SK-N-SH (cell line): ENCODE results near the gene LYZL6. TPM values are rescaled to one million over a fixed set of nuclear protein-coding genes. Genes with fewer than 3 reads are reported as not detected.

Experiments
- CTCF ChIA-PET: fragments of 300-600, 350-600 bp; formaldehyde crosslinking; extraction: SDS; loops from one replicate; lab custom pipeline; 2021; lab: Yijun Ruan, JAX
- POLR2A ChIA-PET: fragments of 350-600 bp; sonication (Branson Sonifier 250); formaldehyde crosslinking; extraction: SDS; loops from one replicate; lab custom pipeline; 2020; ENCODE audit warnings: antibody characterized with exemption, inconsistent platforms; lab: Yijun Ruan, JAX
- DNase-seq: peaks from one replicate; pipeline ENCODE4 v3.0.0; 2012
- H2AFZ ChIP-seq: fragments of 200-600 bp; sonication (generic); 2 replicates; pipeline ENCODE4 v1.8.1; 2016; ENCODE audit warnings: antibody characterized with exemption, mild to moderate bottlenecking, low read depth
- H3F3A ChIP-seq: fragments of 200-600 bp; sonication (generic); replicated peaks from 2 replicates; pipeline ENCODE3; 2016; ENCODE audit warnings: antibody characterized with exemption, mild to moderate bottlenecking; ENCODE audit not compliant: insufficient read depth
- H3K27ac ChIP-seq, 2 experiments: fragments of 200-500 bp in 1 of 2; fragments of 200-600 bp in 1 of 2; sonication (Bioruptor generic) in 1 of 2; sonication (generic), shearing (Covaris generic) in 1 of 2; 2 replicates each; pipeline versions ENCODE4 v1.5.1 to v1.6.1; 2014 to 2016; ENCODE audit warnings: low read depth in 2 of 2, inconsistent platforms in 1 of 2, low read length in 1 of 2, mild to moderate bottlenecking in 1 of 2, mixed read lengths in 1 of 2
- H3K27me3 ChIP-seq: fragments of 200-600 bp; sonication (generic), shearing (Covaris generic); 2 replicates; pipeline ENCODE4 v1.6.1; 2016; ENCODE audit warnings: mixed run types; ENCODE audit not compliant: insufficient read depth
- H3K36me3 ChIP-seq, 2 experiments: fragments of 200-500 bp in 1 of 2; fragments of 200-600 bp in 1 of 2; sonication (Bioruptor generic) in 1 of 2; sonication (generic) in 1 of 2; replicated peaks in 1 of 2; 2 replicates each; pipeline versions ENCODE3 to v1.5.1; 2014 to 2016; ENCODE audit warnings: low read length in 1 of 2, mild to moderate bottlenecking in 1 of 2; ENCODE audit not compliant: insufficient read depth in 2 of 2, control insufficient read depth in 1 of 2
- H3K4me1 ChIP-seq, 2 experiments: fragments of 200-500 bp in 1 of 2; fragments of 200-600 bp in 1 of 2; sonication (Bioruptor generic) in 1 of 2; sonication (generic), shearing (Covaris generic) in 1 of 2; 2 replicates each; pipeline versions ENCODE4 v1.5.1 to v1.6.1; 2014 to 2016; ENCODE audit warnings: low read depth in 1 of 2, low read length in 1 of 2, mixed run types in 1 of 2; ENCODE audit not compliant: insufficient read depth in 2 of 2, control insufficient read depth in 1 of 2
- H3K4me2 ChIP-seq: fragments of 200-600 bp; sonication (generic), shearing (Covaris generic); 2 replicates; pipeline ENCODE4 v1.6.1; 2017; ENCODE audit warnings: mixed run types
- H3K4me3 ChIP-seq, 2 experiments: fragments of 200-500 bp in 1 of 2; fragments of 200-600 bp in 1 of 2; sonication (Bioruptor generic) in 1 of 2; sonication (generic), shearing (Covaris generic) in 1 of 2; 2 replicates each; pipeline versions ENCODE4 v1.5.1 to v1.8.1; 2014 to 2016; ENCODE audit warnings: low read depth in 2 of 2, inconsistent platforms in 1 of 2, low read length in 1 of 2, mild to moderate bottlenecking in 1 of 2, mixed read lengths in 1 of 2, moderate library complexity in 1 of 2
- H3K79me2 ChIP-seq: fragments of 200-600 bp; sonication (generic); 2 replicates; pipeline ENCODE4 v1.8.1; 2017; ENCODE audit warnings: mild to moderate bottlenecking; ENCODE audit not compliant: insufficient read depth
- H3K9ac ChIP-seq: fragments of 200-600 bp; sonication (generic); 2 replicates; pipeline ENCODE4 v1.6.1; 2017; ENCODE audit warnings: mixed run types
- H3K9me2 ChIP-seq: fragments of 200-600 bp; sonication (generic); 2 replicates; pipeline ENCODE4 v1.6.1; 2017; ENCODE audit warnings: mixed run types
- H3K9me3 ChIP-seq: fragments of 200-600 bp; sonication (generic); 2 replicates; pipeline ENCODE4 v1.6.1; 2017; ENCODE audit warnings: mixed run types, mild to moderate bottlenecking, moderate library complexity
- H4K20me1 ChIP-seq: fragments of 200-600 bp; sonication (generic); 2 replicates; pipeline ENCODE4 v1.6.1; 2017; ENCODE audit warnings: mild to moderate bottlenecking, mixed run types; ENCODE audit not compliant: insufficient read depth
- CHD2 ChIP-seq: fragments of 150-350 bp; IDR thresholded peaks from 2 replicates; pipeline ENCODE4 v1.6.1; 2018; ENCODE audit warnings: low read length; ENCODE audit not compliant: partially characterized antibody
- ELF1 ChIP-seq: IDR thresholded peaks from 2 replicates; pipeline ENCODE4 v1.4.0; 2012
- EP300 ChIP-seq, 2 experiments: IDR thresholded peaks; 2 replicates each; pipeline versions ENCODE4 v1.4.0 to v1.6.1; 2012; ENCODE audit warnings: borderline replicate concordance in 1 of 2, low read depth in 1 of 2, low read length in 1 of 2
- FOSL2 ChIP-seq: IDR thresholded peaks from 2 replicates; pipeline ENCODE4 v1.4.0; 2012; ENCODE audit warnings: low read depth, mild to moderate bottlenecking, moderate library complexity, borderline replicate concordance
- FOXJ3 ChIP-seq: sonication (generic); formaldehyde crosslinking; IDR thresholded peaks from 2 replicates; pipeline ENCODE4 v1.5.1; 2020; ENCODE audit warnings: mild to moderate bottlenecking, missing genetic modification reagents
- FOXM1 ChIP-seq: IDR thresholded peaks from 2 replicates; pipeline ENCODE4 v1.4.0; 2012; ENCODE audit warnings: low read depth, mild to moderate bottlenecking
- GATA2 ChIP-seq: sonication (generic); formaldehyde crosslinking; IDR thresholded peaks from 2 replicates; pipeline ENCODE4 v1.5.0; 2020; ENCODE audit warnings: mild to moderate bottlenecking, missing genetic modification reagents
- IRF3 ChIP-seq: fragments of 150-350 bp; IDR thresholded peaks from 2 replicates; pipeline ENCODE4 v1.6.1; 2016; ENCODE audit warnings: mild to moderate bottlenecking, low read depth, low read length
- JUND ChIP-seq: IDR thresholded peaks from 2 replicates; pipeline ENCODE4 v1.4.0; 2012
- MEF2A ChIP-seq: IDR thresholded peaks from 2 replicates; pipeline ENCODE4 v1.4.0; 2012; ENCODE audit warnings: low read depth, borderline replicate concordance
- MXI1 ChIP-seq: IDR thresholded peaks from 2 replicates; pipeline ENCODE4 v1.6.1; 2012; ENCODE audit warnings: mild to moderate bottlenecking, low read depth, low read length, improper control_type of control experiment
- NRF1 ChIP-seq: IDR thresholded peaks from 2 replicates; pipeline ENCODE4 v1.6.1; 2012; ENCODE audit warnings: low read depth, mild to moderate bottlenecking, low read length
- POLR2AphosphoS5 ChIP-seq: IDR thresholded peaks from 2 replicates; pipeline ENCODE4 v1.6.1; 2012; ENCODE audit warnings: low read depth, low read length
- RCOR1 ChIP-seq: fragments of 150-350 bp; IDR thresholded peaks from 2 replicates; pipeline ENCODE4 v1.6.1; 2017; ENCODE audit warnings: antibody characterized with exemption, low read length
- REST ChIP-seq: IDR thresholded peaks from 2 replicates; pipeline ENCODE4 v1.6.1; 2012; ENCODE audit warnings: mild to moderate bottlenecking, low read depth, low read length, moderate library complexity
- RXRA ChIP-seq: IDR thresholded peaks from 2 replicates; pipeline ENCODE4 v1.4.0; 2012; ENCODE audit warnings: low read depth, mild to moderate bottlenecking, borderline replicate concordance
- SMC3 ChIP-seq: IDR thresholded peaks from 2 replicates; pipeline ENCODE4 v1.6.1; 2012; ENCODE audit warnings: low read depth, low read length, improper control_type of control experiment
- USF2 ChIP-seq: fragments of 150-350 bp; IDR thresholded peaks from 2 replicates; pipeline ENCODE4 v1.6.1; 2017; ENCODE audit warnings: antibody characterized with exemption, low read length, low read depth, borderline replicate concordance
- YY1 ChIP-seq: IDR thresholded peaks from 2 replicates; pipeline ENCODE4 v1.4.0; 2012; ENCODE audit warnings: low read depth, mild to moderate bottlenecking
- ZBTB33 ChIP-seq: IDR thresholded peaks from 2 replicates; pipeline ENCODE4 v1.4.0; 2012; ENCODE audit warnings: low read depth, borderline replicate concordance
- WGBS: methylation state at CpG from one replicate; pipeline ENCODE4 v1.1.6; 2017; ENCODE audit warnings: low lambda C conversion rate; 5-methylcytosine and 5-hydroxymethylcytosine counted together
- polyA plus RNA-seq, 3 experiments: library from polyadenylated mRNA; depleted of rRNA; stranded (reverse); fragments of >200 nt; gene quantifications; 2 replicates each; pipeline ENCODE4 v1.2.3, GENCODE V29; 2012

LYZL6 gene
- polyA plus RNA-seq, 1 of the 3 experiments (the other 2 are of a cell fraction), result not detected

- TF ChIP-seq USF2 (no peak), JUND (no peak), MEF2A (no peak), ZBTB33 (no peak), GATA2 (CRISPR knock-in tag) (no peak), FOSL2 (no peak), RXRA (no peak), IRF3 (no peak), RCOR1 (no peak), MXI1 (no peak), SMC3 (no peak), EP300 (IDR thresholded peaks at IDR 0.05; ENCODE audit: borderline replicate concordance in 1 of 2, low read depth in 1 of 2, low read length in 1 of 2) (no peak), YY1 (no peak), NRF1 (no peak), FOXJ3 (no peak), POLR2AphosphoS5 (no peak), ELF1 (no peak), REST (no peak), CHD2 (no peak), FOXM1 (no peak)
- Histone ChIP-seq H3F3A (no peaks in the 10 kb centered on the region), H3K9ac (no peak overlapping the region), H3K27me3 (no peaks in the 10 kb centered on the region; the same call in 1 of the 2 replicates), H3K4me3 (no peak overlapping the region), H3K27ac (no peak overlapping the region), H3K4me2 (no peak overlapping the region), H2AFZ (no peak overlapping the region), H3K9me3 (no peaks in the 10 kb centered on the region), H3K79me2 (no peaks in the 10 kb centered on the region), H3K36me3 (no peaks in the 10 kb centered on the region), H4K20me1 (no peaks in the 10 kb centered on the region), H3K4me1 (no peaks in the 10 kb centered on the region), H3K9me2 (no peaks in the 10 kb centered on the region)
- WGBS, result 20% methylated on average over 1 of the region's 3 CpGs
- ChIA-PET POLR2A (no interaction called here), CTCF (no interaction called here)
- DNase-seq, result no peak
Observed at GRCh38 chr17:35906926-35907637, 36.4 kb downstream of the LYZL6 start.
